Measurements from ENCODE around the gene VDAC1. TPM values are rescaled to one million over a fixed set of nuclear protein-coding genes. Genes with fewer than 3 reads are reported as not detected.

VDAC1 gene
- total RNA-seq, 1 donor from 2014 or later, result 515 TPM

DNA sequence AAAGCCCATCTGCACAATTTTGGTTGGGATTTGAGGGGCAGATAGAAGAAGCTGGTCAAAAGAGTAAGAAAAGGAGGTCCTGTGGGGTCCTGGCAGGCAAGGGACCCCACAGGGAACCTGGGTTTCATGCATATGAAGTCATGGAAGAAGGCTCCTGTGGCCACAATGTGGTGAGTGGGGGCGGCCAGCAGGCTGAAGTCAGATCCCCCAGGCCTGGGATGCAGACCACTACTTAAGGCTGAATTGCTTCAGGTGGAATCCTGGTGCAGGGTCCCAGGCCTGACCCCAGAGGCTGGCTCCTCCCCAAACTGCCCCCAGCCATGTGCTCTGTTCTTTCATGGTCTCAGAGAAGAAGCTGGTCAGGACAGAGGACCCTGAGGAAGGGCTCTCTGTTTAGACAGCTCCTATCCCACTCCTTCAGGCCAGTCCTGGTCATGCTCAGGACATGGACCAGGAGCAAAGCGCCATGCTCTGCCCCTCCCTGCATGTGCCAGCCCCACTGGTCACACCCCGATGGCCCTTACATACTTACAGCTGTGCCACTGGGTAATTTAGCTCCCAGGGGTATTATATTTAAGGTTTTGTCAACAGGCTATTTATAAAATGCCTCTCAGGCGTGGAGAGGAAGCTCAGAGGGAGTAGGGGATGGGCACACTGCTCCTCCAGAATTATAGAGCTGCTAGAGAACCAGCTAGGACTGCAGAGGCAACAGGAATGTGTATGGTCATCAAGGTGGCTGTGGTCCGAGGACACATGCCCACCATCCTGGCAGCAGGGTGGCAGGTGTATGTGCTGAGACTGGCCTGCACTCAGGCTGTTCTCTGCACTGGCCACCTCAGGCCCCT lies 69.7 kb downstream of the VDAC1 start:
- ATAC-seq, result no peak
- intact Hi-C loops (cut with micrococcal nuclease), result no loop called here
- DNase-seq, result no peak

- DNase-seq (no peak), ATAC-seq (no peak)
- intact Hi-C loops (cut with micrococcal nuclease), result no loop called here
Observed at GRCh38 chr5:133934311-133934710, 70.5 kb downstream of the VDAC1 start.

DNA sequence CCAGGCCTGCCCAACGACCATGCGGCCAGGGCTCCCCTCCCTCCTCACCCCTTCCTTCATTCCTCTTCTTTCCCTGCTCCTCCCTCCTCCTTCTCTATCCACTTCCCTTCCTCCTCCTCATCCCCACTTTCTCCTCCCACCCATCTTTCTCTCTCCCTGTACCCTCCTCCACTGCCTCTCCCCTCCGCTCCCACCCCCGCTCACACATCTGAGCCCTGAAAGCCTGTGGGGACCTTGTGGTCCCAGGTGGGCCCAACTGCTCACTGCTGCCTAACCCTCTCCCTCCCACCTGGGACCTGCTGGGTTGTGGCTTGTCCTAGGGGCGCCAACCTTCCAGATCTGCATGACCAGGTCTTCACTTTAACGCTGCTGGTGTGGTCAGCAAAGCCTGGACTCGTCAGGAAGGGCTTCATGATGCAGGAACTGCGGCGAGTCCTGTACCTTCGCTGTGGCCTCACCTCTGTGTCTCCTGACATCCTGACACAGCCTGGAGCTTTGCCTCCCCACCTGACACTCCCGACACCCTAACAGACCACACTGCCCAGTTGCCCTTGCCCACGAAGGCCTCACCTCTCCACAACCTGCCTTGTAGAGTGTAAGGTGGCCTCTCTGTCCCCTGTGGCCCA lies 71.0 kb downstream of the VDAC1 start:
- DNase-seq (no peak), ATAC-seq (no peak)
- intact Hi-C loops (cut with micrococcal nuclease), result no loop called here

GRCh38 chr5:133933169-133933509 lies 71.6 kb downstream of the VDAC1 start:
- intact Hi-C loops (cut with micrococcal nuclease), result no loop called here
- ATAC-seq (no peak), DNase-seq (no peak)

- intact Hi-C loops (cut with micrococcal nuclease), result no loop called here
- peak; percentile 33 for ATAC-seq
Observed at GRCh38 chr5:133932441-133933168, 72.2 kb downstream of the VDAC1 start.

GRCh38 chr5:133931546-133931945 lies 73.2 kb downstream of the VDAC1 start:
- DNase-seq, result no peak
- ATAC-seq, result no peak
- intact Hi-C loops (cut with micrococcal nuclease), result no loop called here

More at GRCh38 chr5:133932441-133933168, 72.2 kb downstream of the VDAC1 start:
- DNase-seq, result no peak

DNA sequence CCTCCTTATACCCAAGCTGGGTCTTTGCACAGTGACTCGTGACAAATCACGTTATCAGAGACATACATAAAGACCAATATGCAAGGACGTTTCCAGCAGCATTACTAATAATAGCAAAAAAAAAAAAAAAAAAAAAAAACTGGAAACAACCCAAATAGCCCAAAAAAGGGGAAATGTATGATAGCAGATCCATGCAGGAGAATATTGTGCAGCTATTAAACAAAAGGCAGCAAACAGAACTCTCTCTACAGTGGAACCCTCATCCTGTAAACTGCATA lies 74.0 kb downstream of the VDAC1 start:
- intact Hi-C loops (cut with micrococcal nuclease), result no loop called here
- DNase-seq, result no peak
- no peak for ATAC-seq

- intact Hi-C loops (cut with micrococcal nuclease), result no loop called here
- DNase-seq, result no peak
- ATAC-seq, result peak; percentile 17
Observed at GRCh38 chr5:133930061-133930812, 74.5 kb downstream of the VDAC1 start.

GRCh38 chr5:133928587-133929393 lies 76.0 kb downstream of the VDAC1 start:
- ATAC-seq (no peak), DNase-seq (no peak)
- intact Hi-C loops (cut with micrococcal nuclease), result no loop called here

GRCh38 chr5:133927300-133928180 lies 77.2 kb downstream of the VDAC1 start:
- DNase-seq (no peak), ATAC-seq (no peak)
- intact Hi-C loops (cut with micrococcal nuclease), result no loop called here

DNA sequence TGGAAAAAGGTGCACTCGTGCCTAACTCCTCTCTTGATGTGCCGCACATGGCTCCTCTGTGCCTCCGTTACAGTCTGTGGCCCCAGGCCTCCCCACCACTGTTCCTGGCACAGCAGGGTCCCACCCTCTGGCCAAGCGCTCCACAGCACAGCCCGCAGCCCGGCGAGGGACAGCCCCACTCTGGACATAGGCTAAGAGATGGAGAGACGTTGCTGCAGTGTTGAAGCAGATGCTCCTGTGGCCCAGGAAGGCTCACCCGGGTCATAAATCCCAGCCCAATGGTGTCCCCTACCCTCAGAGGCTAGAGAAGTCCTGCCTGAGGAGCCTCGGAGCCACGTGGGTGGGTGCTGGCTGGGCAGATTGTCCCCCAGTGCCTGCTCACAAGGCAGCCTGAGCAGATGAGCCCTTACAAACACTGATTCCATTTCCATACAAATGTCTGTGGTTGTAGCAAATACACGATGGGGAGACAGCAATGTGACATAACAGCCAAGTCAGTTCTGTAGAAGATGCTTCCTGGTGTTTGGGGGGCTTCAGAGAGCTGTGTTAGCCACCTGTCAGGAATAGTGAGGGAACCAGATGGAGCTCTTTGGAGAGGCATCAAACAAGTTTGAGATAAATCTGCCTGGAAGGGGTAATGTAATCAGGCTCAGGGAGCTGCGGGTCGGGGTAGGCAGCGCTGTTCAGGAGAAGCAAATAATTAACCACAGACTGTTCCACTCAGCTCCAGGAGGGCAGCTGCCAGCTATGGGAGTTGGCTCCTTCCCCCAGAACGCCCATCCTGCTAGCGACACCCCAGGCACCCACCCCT lies 78.1 kb downstream of the VDAC1 start:
- ATAC-seq, result no peak
- no peak for DNase-seq
- intact Hi-C loops (cut with micrococcal nuclease), result no loop called here

- intact Hi-C loops (cut with micrococcal nuclease), result no loop called here
- DNase-seq, result no peak
Observed at GRCh38 chr5:133925866-133926488, 78.8 kb downstream of the VDAC1 start.

GRCh38 chr5:133925269-133925668 lies 79.5 kb downstream of the VDAC1 start:
- ATAC-seq (no peak), DNase-seq (no peak)
- intact Hi-C loops (cut with micrococcal nuclease), result no loop called here

More at GRCh38 chr5:133925866-133926488, 78.8 kb downstream of the VDAC1 start:
- no peak for ATAC-seq

GRCh38 chr5:133924221-133924920 lies 80.4 kb downstream of the VDAC1 start:
- intact Hi-C loops (cut with micrococcal nuclease), result no loop called here
- ATAC-seq, result no peak

GRCh38 chr5:133921979-133922378 lies 82.8 kb downstream of the VDAC1 start:
- DNase-seq, result no peak
- intact Hi-C loops (cut with micrococcal nuclease), result no loop called here
- ATAC-seq, result no peak

More at GRCh38 chr5:133924221-133924920, 80.4 kb downstream of the VDAC1 start:
- DNase-seq, result no peak
